ENCODE data around the gene CNPPD1.
A peak's percentile ranks its signal among the peaks of the same experiment; 100 is the strongest.

The CNPPD1 gene

GRCh38 chr2:219178377-219179175 lies 1.9 kb upstream of the CNPPD1 start:
- DNase-seq, result peak; percentile 41

GRCh38 chr2:219177552-219178376 lies 1.0 kb upstream of the CNPPD1 start, which contains the start of gene RETREG2:
Gene RETREG2, plus strand, starts transcription at chr2:219178275. Its CDS starts 78 bp downstream, at chr2:219178353.
- peak; percentile 75 for DNase-seq

GRCh38 chr2:219175928-219176817 lies 552 bp downstream of the CNPPD1 start:
- peak; percentile 29 for DNase-seq

- no peak for DNase-seq
Observed at GRCh38 chr2:219175486-219175885, 1.2 kb downstream of the CNPPD1 start.

GRCh38 chr2:219174801-219175200 lies 1.9 kb downstream of the CNPPD1 start:
- DNase-seq, result no peak

GRCh38 chr2:219174146-219174545 lies 2.6 kb downstream of the CNPPD1 start:
- no peak for DNase-seq

GRCh38 chr2:219173176-219173575 lies 3.5 kb downstream of the CNPPD1 start:
- DNase-seq, result no peak

- DNase-seq, result no peak
Observed at GRCh38 chr2:219172231-219173154, 4.2 kb downstream of the CNPPD1 start.

- DNase-seq, result no peak
Observed at GRCh38 chr2:219171231-219171651, 5.5 kb downstream of the CNPPD1 start.

- DNase-seq, result no peak
Observed at GRCh38 chr2:219169930-219170654, 6.6 kb downstream of the CNPPD1 start, which contains the start of gene SLC23A3. Gene SLC23A3, minus strand, starts transcription at chr2:219170029. Its CDS starts 45 bp downstream, at chr2:219169984.

- DNase-seq, result no peak
Observed at GRCh38 chr2:219168932-219169331, 7.8 kb downstream of the CNPPD1 start.

GRCh38 chr2:219168526-219168925 lies 8.2 kb downstream of the CNPPD1 start:
- no peak for DNase-seq

- DNase-seq, result no peak
Observed at GRCh38 chr2:219167997-219168396, 8.7 kb downstream of the CNPPD1 start.

- no peak for DNase-seq
Observed at GRCh38 chr2:219165058-219165911, 11.4 kb downstream of the CNPPD1 start.

- no peak for DNase-seq
Observed at GRCh38 chr2:219163156-219163555, 13.6 kb downstream of the CNPPD1 start.

- DNase-seq, result no peak
Observed at GRCh38 chr2:219161097-219161496, 15.6 kb downstream of the CNPPD1 start.

- peak; percentile 94 for DNase-seq
Observed at GRCh38 chr2:219160186-219161017, 16.3 kb downstream of the CNPPD1 start, which contains the start of gene NHEJ1. Gene NHEJ1, minus strand, starts transcription at chr2:219160815. Its CDS starts 2,453 bp downstream, at chr2:219158362.

- no peak for DNase-seq
Observed at GRCh38 chr2:219159771-219160185, 16.9 kb downstream of the CNPPD1 start.

- DNase-seq, result no peak
Observed at GRCh38 chr2:219158586-219158985, 18.1 kb downstream of the CNPPD1 start.

Data from activated CD8-positive, alpha-beta memory T cell treated with anti-CD3 and anti-CD28 coated beads, Interleukin-2, amount 50 U/mL, for 4 hours (primary cell).